Measurements from ENCODE around the gene TRMT2A. TPM values are rescaled to one million over a fixed set of nuclear protein-coding genes. Genes with fewer than 3 reads are reported as not detected.

Gene TRMT2A
- total RNA-seq, 2 experiments from 2014 or later, result 97.5 to 118 TPM

DNA sequence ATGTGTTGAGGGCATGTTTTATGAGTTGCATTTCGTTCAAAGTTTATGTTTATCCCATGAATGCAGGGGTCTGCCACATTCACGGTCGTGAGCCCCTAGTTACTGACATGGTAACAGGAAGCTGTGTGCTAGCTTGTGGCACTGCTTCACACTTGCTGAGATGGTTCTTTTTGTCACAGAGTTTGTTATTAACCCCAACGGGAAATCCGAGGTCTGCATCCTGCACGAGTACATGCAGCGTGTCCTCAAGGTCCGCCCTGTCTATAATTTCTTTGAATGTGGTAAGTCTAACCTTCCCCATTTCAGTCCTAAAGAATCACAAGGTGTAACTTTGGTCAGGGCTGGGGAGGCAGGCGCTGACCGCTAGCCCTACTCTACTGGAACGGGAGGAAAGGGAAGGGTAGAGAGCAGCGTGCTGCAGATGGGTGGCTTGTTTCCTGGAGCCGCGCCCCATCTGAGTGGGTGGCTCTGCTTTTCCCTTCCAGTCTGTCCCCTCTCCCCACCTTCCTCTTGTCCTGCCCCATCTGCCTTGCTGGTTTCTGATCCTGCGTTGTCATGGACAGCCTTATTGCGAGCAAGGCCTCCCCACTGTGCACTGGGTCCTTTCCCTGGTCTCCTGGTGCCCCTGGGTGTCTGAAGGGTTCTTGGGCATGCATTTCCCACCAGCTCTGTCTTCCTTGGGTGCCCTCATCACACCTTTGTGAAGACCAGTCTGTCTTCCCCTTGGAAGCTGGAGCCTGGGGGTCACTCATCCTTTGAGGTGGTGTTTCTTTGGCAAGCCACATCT, 25.1 kb downstream of the TRMT2A start:
- intact Hi-C loops (cut with micrococcal nuclease; ENCODE audit: unreplicated experiment), result no loop called here
- no peaks in the 10 kb centered on the region for H3K79me2 ChIP-seq (ENCODE audit: insufficient read depth, low read depth, low read length)
- CTCF ChIA-PET (ENCODE audit: unreplicated experiment), result no interaction called here

GRCh38 chr22:20090730-20091240, 26.2 kb downstream of the TRMT2A start:
- Histone ChIP-seq H3K9me3 (ENCODE audit: low read length) (no peaks in the 10 kb centered on the region), H3K9me2 (ENCODE audit: insufficient read depth, low read length) (no peaks in the 10 kb centered on the region), H3K36me3 (ENCODE audit: insufficient read depth, low read length) (peaks cover 99% of the 10 kb centered on the region), H3K4me1 (ENCODE audit: insufficient read depth, low read length, poor library complexity, severe bottlenecking) (no peaks in the 10 kb centered on the region), H2AFZ (ENCODE audit: low read length) (no peak overlapping the region), H4K20me1 (ENCODE audit: insufficient read depth, low read length) (no peaks in the 10 kb centered on the region), H3K4me2 (ENCODE audit: low read length) (no peak overlapping the region), H3K4me3 (ENCODE audit: low read depth, low read length, poor library complexity, severe bottlenecking) (no peak overlapping the region), H3K79me2 (ENCODE audit: insufficient read depth, low read depth, low read length) (peaks cover 2% of the 10 kb centered on the region; the same call in 1 of the 2 replicates), H3K27ac (ENCODE audit: low read depth, low read length, poor library complexity, severe bottlenecking) (no peak overlapping the region)
- intact Hi-C loops (cut with micrococcal nuclease; ENCODE audit: unreplicated experiment), result no loop called here
- no TSS peak for BruUV-seq (replicated peaks)
- no peak for DNase-seq (ENCODE audit: low spot score)
- TF ChIP-seq, protein P1, sequence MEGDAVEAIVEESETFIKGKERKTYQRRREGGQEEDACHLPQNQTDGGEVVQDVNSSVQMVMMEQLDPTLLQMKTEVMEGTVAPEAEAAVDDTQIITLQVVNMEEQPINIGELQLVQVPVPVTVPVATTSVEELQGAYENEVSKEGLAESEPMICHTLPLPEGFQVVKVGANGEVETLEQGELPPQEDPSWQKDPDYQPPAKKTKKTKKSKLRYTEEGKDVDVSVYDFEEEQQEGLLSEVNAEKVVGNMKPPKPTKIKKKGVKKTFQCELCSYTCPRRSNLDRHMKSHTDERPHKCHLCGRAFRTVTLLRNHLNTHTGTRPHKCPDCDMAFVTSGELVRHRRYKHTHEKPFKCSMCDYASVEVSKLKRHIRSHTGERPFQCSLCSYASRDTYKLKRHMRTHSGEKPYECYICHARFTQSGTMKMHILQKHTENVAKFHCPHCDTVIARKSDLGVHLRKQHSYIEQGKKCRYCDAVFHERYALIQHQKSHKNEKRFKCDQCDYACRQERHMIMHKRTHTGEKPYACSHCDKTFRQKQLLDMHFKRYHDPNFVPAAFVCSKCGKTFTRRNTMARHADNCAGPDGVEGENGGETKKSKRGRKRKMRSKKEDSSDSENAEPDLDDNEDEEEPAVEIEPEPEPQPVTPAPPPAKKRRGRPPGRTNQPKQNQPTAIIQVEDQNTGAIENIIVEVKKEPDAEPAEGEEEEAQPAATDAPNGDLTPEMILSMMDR (conservative IDR thresholded peaks at IDR 0.05; ENCODE audit: low read length), result no peak
- no peak for TF ChIP-seq EZH2phosphoT487 (IDR thresholded peaks at IDR 0.05; ENCODE audit: borderline replicate concordance, low read depth, low read length)
- CTCF ChIA-PET (ENCODE audit: unreplicated experiment), result no interaction called here
- POLR2A ChIA-PET, result interaction anchor here (1.0 kb wide), 2 partner anchors 25 to 57 kb away, joined by 3 read pairs; partner anchors contain the start of gene RANBP1

More for the DNA sequence above, 25.1 kb downstream of the TRMT2A start:
- no peaks in the 10 kb centered on the region for H3K9me2 ChIP-seq (ENCODE audit: insufficient read depth, low read length)
- no peak overlapping the region for H2AFZ ChIP-seq (ENCODE audit: low read length)
- H3K4me3 ChIP-seq (ENCODE audit: low read depth, low read length, poor library complexity, severe bottlenecking), result no peak overlapping the region
- peaks cover 99% of the 10 kb centered on the region for H3K36me3 ChIP-seq (ENCODE audit: insufficient read depth, low read length)
- no TSS peak for BruUV-seq (replicated peaks)
- TF ChIP-seq, protein P1 (conservative IDR thresholded peaks at IDR 0.05; ENCODE audit: low read length), result no peak
- no peak for TF ChIP-seq EZH2phosphoT487 (IDR thresholded peaks at IDR 0.05; ENCODE audit: borderline replicate concordance, low read depth, low read length)
- H3K27ac ChIP-seq (ENCODE audit: low read depth, low read length, poor library complexity, severe bottlenecking), result no peak overlapping the region
- no peaks in the 10 kb centered on the region for H3K4me1 ChIP-seq (ENCODE audit: insufficient read depth, low read length, poor library complexity, severe bottlenecking)
- H3K9me3 ChIP-seq (ENCODE audit: low read length), result peaks cover 4% of the 10 kb centered on the region; the same call in 1 of the 2 replicates
- no peaks in the 10 kb centered on the region for H4K20me1 ChIP-seq (ENCODE audit: insufficient read depth, low read length)
- POLR2A ChIA-PET, result interaction anchor here (0.8 to 1.0 kb wide), 2 partner anchors 24 to 26 kb away, joined by 3 read pairs; partner anchors contain the start of gene RANBP1
- no peak overlapping the region for H3K4me2 ChIP-seq (ENCODE audit: low read length)
- DNase-seq (ENCODE audit: low spot score), result no peak

All from OCI-LY7 (cell line).